GM21717 (cell line): Measurements from ENCODE around the gene FRMD8.
"Not testable (repeated sequence)": the region's sequence is repeated elsewhere in the genome, so short reads cannot be mapped to it uniquely, and the experiment has no call there.

Source experiments
- ATAC-seq: cut with Tn5 transposase; IDR thresholded peaks from one replicate; pipeline ENCODE4 v1.9.1; 2021; ENCODE audit warnings: mild to moderate bottlenecking, moderate library complexity; ENCODE audit not compliant: unreplicated experiment

The FRMD8 gene

DNA sequence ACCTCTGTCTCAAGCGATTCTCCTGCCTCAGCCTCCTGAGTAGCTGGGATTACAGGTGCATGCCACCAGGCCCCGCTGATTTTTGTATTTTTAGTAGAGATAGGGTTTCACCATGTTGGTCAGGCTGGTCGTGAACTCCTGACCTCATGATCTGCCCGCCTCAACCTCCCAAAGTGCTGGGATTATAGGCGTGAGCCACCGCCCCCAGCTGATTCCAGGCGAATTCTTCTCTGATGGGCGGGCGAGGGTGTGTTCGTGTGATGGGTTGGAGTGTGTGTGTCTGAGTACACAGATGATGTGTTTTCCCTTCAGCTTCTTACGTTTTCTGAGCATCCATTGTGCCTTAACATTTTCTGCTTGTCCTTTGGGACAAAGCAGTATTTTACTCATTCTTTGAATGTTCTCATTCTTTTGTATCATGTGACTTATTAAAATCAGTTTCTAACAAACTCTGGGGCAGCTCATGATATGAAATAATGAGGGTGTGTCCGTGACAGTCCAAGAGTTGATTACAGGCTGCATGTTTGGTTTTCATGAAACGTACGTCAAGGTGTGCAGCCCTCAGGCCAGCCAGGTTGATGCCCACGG lies 26.7 kb downstream of the FRMD8 start:
- not testable (repeated sequence) for ATAC-seq

DNA sequence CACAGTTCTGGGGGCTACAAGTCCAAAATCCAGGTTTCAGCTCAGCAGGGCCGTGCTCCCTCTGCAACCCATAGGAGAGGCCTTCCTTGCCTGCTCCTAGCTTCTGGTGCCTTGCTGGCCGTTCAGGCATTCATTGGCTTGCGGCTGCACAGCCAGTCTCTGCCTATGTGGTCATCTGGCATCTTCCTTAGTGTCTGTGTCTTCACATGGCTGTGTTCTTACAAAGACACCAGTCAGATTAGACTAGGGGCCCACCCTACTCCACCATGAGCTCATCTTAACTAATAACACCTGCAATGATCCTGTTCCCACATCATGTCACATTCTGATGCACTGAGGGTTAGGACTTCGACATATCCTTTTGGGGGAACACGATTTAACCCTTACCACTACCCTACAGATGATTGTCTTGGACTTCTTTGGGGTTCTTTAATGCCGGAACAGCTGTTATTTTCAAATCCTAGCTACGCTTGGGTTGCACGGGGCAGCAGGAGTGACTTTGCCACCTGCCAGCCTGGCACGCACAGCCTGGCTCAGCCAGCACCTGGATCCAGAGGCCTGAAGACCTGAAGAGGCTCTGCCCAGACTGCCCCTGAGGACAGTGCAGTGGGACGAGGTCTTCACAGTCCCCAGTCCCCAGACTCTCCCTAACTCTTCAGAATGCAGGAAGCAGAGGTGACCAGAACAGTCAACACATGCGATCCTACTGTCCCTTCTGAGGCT lies 28.5 kb downstream of the FRMD8 start:
- no peak for ATAC-seq

DNA sequence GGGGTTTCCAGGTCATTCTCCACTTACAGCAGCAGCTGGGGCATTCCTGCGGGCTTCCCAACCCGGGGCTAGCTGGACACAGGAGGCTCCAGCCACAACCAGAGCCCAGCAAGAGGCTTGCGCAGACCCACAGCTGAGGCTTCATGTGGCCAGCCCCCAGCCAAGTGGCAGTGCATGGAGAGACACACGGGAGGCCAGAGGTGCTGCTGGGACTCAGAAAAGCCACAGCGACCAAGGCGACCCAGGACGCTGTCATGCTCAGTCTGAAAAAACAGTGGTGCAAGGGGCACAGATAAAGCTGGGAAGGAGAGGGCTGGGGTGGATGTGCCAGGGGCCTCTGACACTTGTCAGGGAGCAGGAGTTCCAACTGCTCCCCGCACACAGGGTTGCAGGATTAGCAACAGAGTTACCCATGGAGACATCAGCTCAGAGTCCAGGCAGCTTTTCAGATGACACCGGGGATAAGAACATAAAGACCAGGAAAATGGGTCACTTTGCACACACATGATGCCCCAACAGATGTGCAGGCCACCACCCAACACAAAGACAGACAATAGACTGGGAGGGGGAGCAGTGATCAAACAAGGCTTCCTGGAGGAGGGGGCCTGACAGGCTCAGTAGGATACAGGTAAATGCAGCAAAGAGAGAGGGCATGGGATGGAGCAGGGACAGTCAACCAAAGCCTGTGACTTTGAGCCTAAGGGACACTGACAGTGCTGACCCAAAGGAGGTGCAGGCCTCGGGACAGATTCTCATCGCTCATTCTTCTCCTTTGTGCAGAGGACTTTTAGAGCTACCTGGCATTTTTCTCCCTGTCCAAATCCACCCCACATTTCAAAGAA lies 29.3 kb downstream of the FRMD8 start:
- no peak for ATAC-seq

DNA sequence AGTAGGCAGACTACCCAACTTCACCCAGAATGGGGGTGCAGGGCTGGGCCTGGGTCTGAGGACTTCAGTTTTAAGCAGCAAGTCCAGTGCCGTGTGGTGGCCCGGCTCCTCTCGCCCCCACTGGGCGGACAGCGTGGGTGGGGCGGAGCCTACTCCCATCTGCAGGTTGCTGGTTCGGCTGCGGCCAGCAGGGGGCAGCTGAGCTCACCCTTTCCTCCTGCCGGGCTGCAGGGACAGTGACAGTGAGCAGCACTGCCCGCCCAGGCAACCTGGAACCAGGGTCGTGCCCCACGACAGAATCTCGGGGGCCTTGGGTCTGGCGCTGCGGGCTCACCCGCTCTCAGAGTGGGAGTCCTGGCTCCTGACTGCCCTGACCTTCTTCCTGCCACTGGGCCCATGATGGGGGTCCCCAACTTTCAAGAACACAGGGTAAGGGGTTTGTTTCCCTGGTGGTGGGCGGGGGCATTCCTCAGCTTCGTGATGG lies 29.9 kb downstream of the FRMD8 start:
- ATAC-seq: peak; percentile 24

DNA sequence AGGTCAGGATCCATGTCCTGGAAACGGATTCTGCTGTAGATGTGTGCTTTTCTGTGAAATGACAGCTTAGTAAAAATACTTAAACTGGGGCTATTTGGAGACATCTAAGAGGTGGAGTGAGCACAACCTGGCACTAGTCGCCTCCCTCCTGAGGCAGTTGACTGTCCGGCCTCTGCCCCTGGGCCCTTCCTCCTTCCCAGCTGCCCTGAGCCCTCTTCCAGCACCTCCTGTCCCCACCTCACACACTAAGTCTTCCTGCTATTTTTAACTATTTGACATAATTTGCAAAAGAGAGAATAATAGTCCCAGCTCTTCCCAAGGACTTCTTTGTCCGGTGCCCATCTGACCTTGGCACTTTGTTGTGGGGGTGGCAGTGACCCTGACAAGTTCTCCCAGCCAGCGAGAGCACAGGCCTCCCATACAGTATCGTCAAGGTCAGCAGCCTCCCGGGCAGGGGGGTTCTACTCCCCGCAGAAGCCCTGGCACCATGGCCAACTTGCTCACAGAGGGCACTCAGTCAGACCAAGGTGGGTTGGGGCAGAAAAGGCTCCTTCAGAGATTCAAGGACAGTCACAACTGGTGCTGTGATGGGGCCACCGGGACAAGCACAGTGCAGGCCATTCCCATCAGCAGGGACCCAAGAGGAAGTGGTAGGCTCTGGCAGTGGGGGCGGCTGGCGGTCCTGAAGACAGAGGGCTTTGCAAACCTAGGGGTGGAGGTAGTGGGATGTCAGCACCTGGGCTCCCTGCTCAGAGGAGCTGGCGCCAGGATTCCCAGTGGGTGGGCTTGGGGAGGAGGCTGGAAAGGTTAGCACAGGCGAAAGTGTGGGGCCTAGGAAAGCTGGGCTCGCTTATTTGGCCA lies 30.6 kb downstream of the FRMD8 start:
- no peak for ATAC-seq

DNA sequence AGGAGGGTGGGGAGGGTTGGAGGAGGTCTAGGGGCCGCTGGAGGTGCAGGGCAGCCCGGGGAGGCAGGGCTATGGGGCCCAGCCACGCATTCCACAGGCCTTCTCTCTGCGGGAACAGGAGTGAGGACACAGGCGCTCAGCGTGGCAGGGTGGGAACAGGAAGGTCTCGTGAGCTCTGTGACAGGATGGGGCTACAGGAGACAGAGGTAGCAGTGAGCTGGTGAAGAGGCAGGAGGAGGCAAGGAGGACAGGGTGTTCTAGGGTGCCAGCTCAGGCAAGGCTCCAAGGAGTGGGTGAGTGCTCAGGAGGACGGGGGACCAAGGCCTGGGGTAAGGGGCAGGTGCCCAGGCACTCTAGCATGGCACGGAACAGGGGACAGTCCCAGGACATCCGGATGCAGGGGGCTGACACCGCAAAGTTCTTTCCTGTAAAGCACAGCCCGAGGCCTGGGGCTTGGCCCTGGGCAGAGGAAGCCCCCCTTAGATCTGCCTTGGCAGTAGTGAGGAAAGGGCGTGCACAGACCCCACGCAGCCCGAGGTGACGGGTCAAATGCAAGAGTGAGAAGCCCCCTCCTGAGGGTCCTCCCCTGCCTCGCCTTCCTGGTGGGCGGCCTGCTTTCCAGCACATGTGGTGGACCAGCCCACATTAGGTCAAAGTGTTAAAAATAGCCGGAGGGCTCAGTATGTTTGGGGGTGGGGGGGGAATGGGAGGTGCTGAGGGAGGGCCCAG lies 31.4 kb downstream of the FRMD8 start:
- no peak for ATAC-seq

DNA sequence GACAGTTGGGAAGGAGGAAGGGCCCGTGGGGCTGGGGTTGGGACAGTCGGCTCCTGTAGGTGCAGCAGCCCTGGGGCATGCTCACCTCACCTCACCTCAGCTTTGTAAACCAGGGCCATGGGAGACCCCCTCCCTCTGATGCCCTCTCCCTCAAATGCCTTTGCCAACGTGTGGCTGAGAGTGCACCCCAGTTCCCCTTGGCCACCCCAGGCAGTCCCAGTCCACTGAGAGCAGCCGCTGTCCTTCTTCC lies 31.9 kb downstream of the FRMD8 start:
- peak; percentile 0 for ATAC-seq

DNA sequence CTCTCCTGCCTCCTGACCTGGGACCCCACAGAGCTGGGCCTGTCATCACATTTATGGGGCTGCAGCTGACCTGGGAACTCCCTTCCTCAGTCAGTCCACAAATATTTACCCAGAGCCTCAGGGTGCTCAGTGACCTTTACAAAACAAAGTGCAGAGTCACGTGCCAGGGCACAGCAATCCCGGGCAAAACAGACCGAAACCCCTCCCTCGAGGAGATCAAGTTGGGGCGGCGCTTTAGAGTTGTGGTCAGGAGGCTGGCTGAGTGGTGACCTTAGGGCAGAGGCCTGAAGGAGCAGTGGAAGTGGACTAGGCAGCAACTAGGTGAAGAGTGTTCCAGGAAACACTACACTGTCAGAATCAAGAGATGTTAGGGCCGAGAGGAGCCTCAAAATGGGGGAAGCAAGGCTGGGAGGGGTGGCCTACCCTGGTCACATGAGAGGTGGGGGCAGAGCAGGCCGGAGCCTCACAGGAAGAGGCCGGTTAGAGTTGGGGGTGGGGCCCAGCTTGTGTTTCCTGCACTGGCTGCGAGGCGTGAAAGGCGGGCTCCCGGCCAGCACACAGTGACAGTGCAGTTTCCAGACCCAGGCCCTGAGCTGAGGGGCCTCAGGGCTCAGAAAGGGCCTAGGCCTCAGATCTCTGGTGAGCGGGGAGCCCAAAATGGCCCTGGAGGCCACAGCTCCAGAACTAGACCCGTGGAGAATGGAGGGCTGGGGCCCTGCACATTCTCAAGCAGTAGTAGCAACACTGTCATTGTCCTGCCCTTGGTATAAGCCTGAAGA lies 32.4 kb downstream of the FRMD8 start:
- ATAC-seq: peak; percentile 31

DNA sequence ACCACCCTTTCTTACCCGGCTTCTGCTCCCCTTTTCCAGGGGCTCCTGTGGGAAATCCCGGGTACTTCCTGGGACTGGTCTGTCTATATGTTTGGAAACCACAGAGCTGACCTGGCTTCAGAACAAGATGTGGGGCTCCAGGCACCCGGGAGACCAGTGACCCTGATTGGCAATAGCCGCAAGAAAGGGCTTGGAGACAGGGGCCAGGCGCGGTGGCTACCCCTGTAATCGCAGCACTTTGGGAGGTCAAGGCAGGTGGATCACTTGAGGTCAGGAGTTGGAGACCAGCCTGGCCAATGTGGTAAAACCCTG lies 33.0 kb downstream of the FRMD8 start:
- no peak for ATAC-seq

DNA sequence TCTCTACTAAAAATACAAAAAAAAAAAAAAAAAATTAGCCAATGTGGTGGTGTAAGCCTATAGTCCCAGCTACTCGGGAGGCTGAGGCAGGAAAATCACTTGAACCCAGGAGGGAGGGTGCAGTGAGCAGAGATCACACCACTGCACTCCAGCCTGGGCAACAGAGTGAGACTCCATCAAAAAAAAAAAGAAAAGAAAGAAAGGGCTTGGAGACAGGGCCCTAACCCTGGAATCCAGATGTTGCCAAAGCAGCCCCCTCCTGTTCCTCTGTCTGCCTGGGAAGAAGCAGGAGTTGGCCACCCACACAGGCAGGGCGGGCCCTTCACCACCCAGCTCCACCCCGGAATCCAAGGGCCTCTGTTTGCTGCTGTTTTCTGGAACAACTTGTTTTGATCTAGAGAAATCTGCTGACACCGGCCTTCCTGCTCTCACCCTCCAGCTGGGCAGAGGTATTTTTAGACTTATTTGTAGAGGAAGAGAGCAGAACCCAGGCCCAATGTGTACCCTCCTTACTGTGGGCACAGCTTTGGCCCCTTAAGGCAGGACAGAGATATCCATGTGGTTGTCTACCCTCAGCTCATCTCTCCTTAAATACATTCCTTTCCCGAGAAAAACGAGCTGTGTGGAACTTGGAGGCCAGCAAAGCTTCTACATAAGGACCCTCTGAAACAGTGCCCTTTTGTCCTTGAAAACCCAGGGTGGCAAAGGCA lies 33.5 kb downstream of the FRMD8 start:
- no peak for ATAC-seq

DNA sequence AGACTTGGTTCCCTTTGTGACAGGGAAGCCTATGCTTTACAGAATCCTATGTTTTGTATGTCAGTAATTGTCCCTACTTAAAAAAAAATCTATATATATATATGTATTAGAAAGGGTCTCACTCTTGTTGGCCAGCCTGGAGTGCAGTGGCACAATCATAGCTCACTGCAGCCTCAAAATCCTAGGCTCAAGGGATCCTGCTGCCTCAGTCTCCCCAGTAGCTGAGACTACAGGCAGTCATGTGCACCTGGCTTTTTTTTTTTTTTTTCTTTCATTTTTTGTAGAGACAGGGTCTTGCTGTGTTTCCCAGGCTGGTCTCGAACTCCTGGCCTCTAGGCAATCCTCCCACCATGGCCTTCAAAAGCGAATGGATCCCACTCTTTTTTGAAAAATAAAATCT lies 34.1 kb downstream of the FRMD8 start:
- ATAC-seq: no peak

DNA sequence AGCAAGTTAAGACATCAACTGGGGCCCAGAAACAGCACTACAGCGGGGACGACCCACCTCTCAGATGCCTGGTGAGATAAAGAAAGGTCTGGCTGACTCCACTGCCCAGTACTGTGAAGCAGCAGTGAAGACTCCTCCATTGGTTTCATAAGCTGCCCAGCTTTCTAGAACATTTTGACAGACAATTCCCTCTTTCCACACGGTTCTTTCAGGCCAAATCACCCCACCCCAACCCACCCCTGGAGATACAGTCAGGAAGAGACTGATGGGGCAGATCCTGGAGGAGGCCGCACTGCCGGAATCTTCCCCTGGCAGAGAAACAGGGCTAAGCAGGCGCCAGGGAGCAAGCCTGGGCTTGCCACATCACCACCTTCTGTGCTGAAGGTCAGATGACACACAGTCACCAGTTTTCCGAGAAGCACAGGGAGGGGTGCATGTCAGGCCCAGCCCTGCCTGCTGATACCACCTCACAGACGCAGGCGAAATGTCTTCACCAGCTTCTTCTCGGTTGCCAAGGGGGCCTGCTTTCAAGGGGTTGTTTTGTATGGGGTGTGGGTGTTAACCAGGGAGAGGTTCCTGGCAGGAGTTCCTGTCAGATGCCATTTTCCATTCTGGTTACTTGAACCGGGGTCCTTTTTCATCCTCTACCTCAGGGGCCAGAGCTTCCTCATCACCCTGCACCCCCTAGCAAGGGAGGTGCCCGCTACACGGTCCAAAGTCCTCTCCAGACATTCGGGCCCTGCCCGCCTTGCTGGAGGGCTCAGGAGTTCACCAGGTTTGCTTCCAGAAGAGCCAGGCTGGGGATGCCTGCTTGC lies 34.7 kb downstream of the FRMD8 start:
- ATAC-seq: no peak

DNA sequence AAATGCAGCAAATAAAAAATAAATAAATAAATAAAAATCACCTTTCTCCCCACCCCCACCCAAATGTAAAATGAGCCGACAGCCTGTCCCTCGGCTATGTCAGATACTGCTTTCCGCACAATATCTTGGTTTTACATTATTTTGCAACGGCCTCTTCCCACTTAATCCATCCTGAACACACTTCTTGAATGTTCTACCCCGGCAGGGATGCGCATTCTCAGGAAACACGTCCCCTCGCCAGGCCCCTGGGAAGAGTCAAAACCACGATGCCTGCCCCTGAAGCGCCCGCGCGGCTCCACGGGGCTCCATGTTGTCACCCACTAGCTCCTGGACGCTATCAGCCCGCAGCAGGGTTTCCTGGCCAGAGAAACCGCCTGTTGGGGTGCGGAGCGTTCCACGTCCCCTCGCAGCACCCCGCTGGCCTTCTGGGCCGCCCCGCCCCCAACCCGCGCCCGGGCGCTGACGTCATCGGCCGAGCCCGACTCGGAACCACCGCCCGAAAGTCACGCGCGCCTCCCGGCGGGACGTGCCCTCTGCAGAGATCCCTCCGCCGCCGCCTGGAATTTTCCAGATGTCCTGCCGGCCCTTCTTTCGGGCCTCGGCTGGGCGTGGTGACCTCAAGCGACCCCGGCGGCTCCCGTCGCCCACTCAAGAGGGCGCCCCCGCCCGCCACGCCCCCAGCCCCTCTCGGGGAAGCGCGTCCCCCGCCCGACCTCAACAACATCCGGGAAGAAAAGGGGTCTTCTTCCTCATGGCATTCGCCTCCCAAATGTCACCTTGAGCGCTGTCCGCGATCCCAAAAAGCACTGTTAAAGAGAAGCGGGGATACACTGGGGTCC lies 35.6 kb downstream of the FRMD8 start:
- peak; percentile 20 for ATAC-seq

DNA sequence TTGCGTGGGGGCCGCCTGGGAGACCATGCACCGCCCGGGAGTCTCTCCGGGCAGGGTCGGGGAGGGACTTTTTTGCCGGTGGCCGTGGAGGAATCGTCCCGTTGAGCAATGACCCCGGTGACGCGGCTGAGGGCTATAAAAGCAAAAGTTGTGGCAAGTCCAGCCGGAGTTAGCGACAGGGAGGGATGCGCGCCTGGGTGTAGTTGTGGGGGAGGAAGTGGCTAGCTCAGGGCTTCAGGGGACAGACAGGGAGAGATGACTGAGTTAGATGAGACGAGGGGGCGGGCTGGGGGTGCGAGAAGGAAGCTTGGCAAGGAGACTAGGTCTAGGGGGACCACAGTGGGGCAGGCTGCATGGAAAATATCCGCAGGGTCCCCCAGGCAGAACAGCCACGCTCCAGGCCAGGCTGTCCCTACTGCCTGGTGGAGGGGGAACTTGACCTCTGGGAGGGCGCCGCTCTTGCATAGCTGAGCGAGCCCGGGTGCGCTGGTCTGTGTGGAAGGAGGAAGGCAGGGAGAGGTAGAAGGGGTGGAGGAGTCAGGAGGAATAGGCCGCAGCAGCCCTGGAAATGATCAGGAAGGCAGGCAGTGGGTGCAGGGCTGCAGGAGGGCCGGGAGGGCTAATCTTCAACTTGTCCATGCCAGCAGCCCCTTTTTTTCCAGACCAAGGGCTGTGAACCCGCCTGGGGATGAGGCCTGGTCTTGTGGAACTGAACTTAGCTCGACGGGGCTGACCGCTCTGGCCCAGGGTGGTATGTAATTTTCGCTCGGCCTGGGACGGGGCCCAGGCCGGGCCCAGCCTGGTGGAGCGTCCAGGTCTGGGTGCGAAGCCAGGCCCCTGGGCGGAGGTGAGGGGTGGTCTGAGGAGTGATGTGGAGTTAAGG lies 36.4 kb downstream of the FRMD8 start, which contains the start of gene NEAT1:
Gene NEAT1, plus strand, starts transcription at position 166 of the 883 bp plus-strand sequence.
- no peak for ATAC-seq

DNA sequence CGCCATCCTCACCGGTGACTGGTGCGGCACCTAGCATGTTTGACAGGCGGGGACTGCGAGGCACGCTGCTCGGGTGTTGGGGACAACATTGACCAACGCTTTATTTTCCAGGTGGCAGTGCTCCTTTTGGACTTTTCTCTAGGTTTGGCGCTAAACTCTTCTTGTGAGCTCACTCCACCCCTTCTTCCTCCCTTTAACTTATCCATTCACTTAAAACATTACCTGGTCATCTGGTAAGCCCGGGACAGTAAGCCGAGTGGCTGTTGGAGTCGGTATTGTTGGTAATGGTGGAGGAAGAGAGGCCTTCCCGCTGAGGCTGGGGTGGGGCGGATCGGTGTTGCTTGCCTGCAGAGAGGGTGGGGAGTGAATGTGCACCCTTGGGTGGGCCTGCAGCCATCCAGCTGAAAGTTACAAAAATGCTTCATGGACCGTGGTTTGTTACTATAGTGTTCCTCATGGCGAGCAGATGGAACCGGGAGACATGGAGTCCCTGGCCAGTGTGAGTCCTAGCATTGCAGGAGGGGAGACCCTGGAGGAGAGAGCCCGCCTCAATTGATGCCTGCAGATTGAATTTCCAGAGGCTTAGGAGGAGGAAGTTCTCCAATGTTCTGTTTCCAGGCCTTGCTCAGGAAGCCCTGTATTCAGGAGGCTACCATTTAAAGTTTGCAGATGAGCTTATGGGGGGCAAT lies 37.2 kb downstream of the FRMD8 start:
- no peak for ATAC-seq
